Neural progenitor cell (in vitro differentiated cells): ENCODE data around the gene SKP2.

Experiments used
- CTCF ChIP-seq: fragments of 200-600 bp; sonication (generic); IDR thresholded peaks from 2 replicates; pipeline ENCODE4 v1.5.1; 2017; ENCODE audit warnings: antibody characterized with exemption, mild to moderate bottlenecking
- EZH2 ChIP-seq: fragments of 200-600 bp; sonication (generic); IDR thresholded peaks from 2 replicates; pipeline ENCODE4 v1.6.1; 2017; ENCODE audit warnings: antibody characterized with exemption, mild to moderate bottlenecking, moderate library complexity
- EZH2phosphoT487 ChIP-seq: fragments of 200-600 bp; sonication (generic); IDR thresholded peaks from 2 replicates; pipeline ENCODE4 v1.6.1; 2017; ENCODE audit warnings: antibody characterized with exemption

- no peak for TF ChIP-seq CTCF
- TF ChIP-seq EZH2: no peak
- TF ChIP-seq EZH2phosphoT487: no peak
Observed at GRCh38 chr5:36153298-36153677, 1.4 kb downstream of the SKP2 start.
